Activated CD4-positive, alpha-beta T cell treated with anti-CD3 and anti-CD28 coated beads, Interleukin-2, amount 50 U/mL, for 48 hours (primary cell): ENCODE measurements around the gene EPB41L1.
"Not testable (repeated sequence)": the region's sequence is repeated elsewhere in the genome, so short reads cannot be mapped to it uniquely, and the experiment has no call there.

Experiments
- DNase-seq, 2 experiments: peaks; one replicate each; pipeline ENCODE4 v3.0.0-alpha.2; 2020

EPB41L1 gene

GRCh38 chr20:36126836-36127527 lies 27.6 kb upstream of the EPB41L1 start:
- DNase-seq, result no peak

GRCh38 chr20:36128463-36129159 lies 25.9 kb upstream of the EPB41L1 start:
- no peak for DNase-seq

- no peak for DNase-seq
These were observed 25.4 kb upstream of the EPB41L1 start for GRCh38 chr20:36129160-36129543.

GRCh38 chr20:36130390-36130789 lies 24.1 kb upstream of the EPB41L1 start:
- DNase-seq, result no peak

GRCh38 chr20:36132802-36133211 lies 21.7 kb upstream of the EPB41L1 start:
- DNase-seq, result no peak

GRCh38 chr20:36133821-36134220 lies 20.7 kb upstream of the EPB41L1 start:
- no peak for DNase-seq

- DNase-seq, result no peak
These were observed 19.4 kb upstream of the EPB41L1 start for GRCh38 chr20:36135159-36135558.

- DNase-seq, result no peak
These were observed 18.7 kb upstream of the EPB41L1 start for GRCh38 chr20:36135821-36136220.

GRCh38 chr20:36137313-36137712 lies 17.2 kb upstream of the EPB41L1 start:
- not testable (repeated sequence) for DNase-seq

- DNase-seq, result no peak
These were observed 13.2 kb upstream of the EPB41L1 start for GRCh38 chr20:36141310-36141709.

GRCh38 chr20:36144336-36144735 lies 10.2 kb upstream of the EPB41L1 start:
- no peak for DNase-seq

GRCh38 chr20:36145877-36146707 lies 8.4 kb upstream of the EPB41L1 start:
- no peak for DNase-seq

- no peak for DNase-seq
These were observed 6.8 kb upstream of the EPB41L1 start for GRCh38 chr20:36147690-36148089.

GRCh38 chr20:36148439-36148838 lies 6.1 kb upstream of the EPB41L1 start:
- no peak for DNase-seq

- DNase-seq, result no peak
These were observed 5.5 kb upstream of the EPB41L1 start for GRCh38 chr20:36149012-36149411.

- no peak for DNase-seq
These were observed 5.1 kb upstream of the EPB41L1 start for GRCh38 chr20:36149469-36149868.

- no peak for DNase-seq
These were observed 4.1 kb upstream of the EPB41L1 start for GRCh38 chr20:36150489-36150846.

GRCh38 chr20:36150847-36151539 lies 3.5 kb upstream of the EPB41L1 start:
- no peak for DNase-seq

- no peak for DNase-seq
These were observed 2.3 kb upstream of the EPB41L1 start for GRCh38 chr20:36152261-36152660.

- no peak for DNase-seq
These were observed 1.3 kb upstream of the EPB41L1 start for GRCh38 chr20:36153204-36153603.

- peak; percentile 45 to 59 for DNase-seq
These were observed 522 bp upstream of the EPB41L1 start for GRCh38 chr20:36153736-36154699.

- no peak for DNase-seq
These were observed 1.1 kb downstream of the EPB41L1 start for GRCh38 chr20:36155629-36155971.
